ENCODE results near the gene HILPDA. TPM values are rescaled to one million over a fixed set of nuclear protein-coding genes. Genes with fewer than 3 reads are reported as not detected.
"Not testable (repeated sequence)": the region's sequence is repeated elsewhere in the genome, so short reads cannot be mapped to it uniquely, and the experiment has no call there.

HILPDA gene
- total RNA-seq, 1 donor from 2014 or later = 24.9 TPM

DNA sequence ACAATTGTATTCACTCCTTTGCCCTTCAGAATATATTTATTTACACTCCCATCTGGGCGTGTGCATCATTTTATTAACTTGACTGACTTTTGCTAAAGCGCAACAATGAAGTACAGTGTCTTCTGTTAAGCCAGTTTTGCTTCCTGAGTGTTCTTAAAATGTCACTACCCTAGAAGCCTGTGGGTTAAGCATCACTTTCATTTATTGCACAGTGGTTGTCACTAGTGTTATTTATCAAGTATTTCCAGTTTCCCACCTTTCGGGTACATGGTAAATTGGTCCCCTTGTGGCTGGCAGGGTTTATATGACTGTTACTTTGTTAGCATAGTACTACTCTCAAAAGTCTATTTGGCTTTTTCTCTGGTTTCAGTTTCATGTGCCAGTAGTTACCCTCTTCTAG is 3.3 kb downstream of the HILPDA start:
- peaks cover 6% of the 10 kb centered on the region for H3K9me3 Mint-ChIP-seq (ENCODE audit: unreplicated experiment)
- no peak for DNase-seq
- no peak overlapping the region for H3K27ac Mint-ChIP-seq (ENCODE audit: unreplicated experiment)
- TF ChIP-seq CTCF (IDR thresholded peaks at IDR 0.05; ENCODE audit: partially characterized antibody, unreplicated experiment) = no peak
- peaks cover 21% of the 10 kb centered on the region for H3K4me1 Mint-ChIP-seq (ENCODE audit: low read depth, unreplicated experiment)
- peaks cover 2% of the 10 kb centered on the region for H3K36me3 Mint-ChIP-seq (ENCODE audit: unreplicated experiment)
- no peak overlapping the region for H3K4me3 Mint-ChIP-seq (ENCODE audit: unreplicated experiment)
- H3K27me3 Mint-ChIP-seq (ENCODE audit: unreplicated experiment) = peaks cover 2% of the 10 kb centered on the region

GRCh38 chr7:128459394-128459878 is 3.8 kb downstream of the HILPDA start:
- H3K27me3 Mint-ChIP-seq (ENCODE audit: unreplicated experiment) = no peaks in the 10 kb centered on the region
- H3K36me3 Mint-ChIP-seq (ENCODE audit: unreplicated experiment) = peaks cover 4% of the 10 kb centered on the region
- peak; percentile 78 for TF ChIP-seq CTCF (IDR thresholded peaks at IDR 0.05; ENCODE audit: partially characterized antibody, unreplicated experiment)
- H3K4me1 Mint-ChIP-seq (ENCODE audit: low read depth, unreplicated experiment) = peaks cover 18% of the 10 kb centered on the region
- peak overlapping the region; percentile 36 for H3K27ac Mint-ChIP-seq (ENCODE audit: unreplicated experiment)
- H3K9me3 Mint-ChIP-seq (ENCODE audit: unreplicated experiment) = peaks cover 4% of the 10 kb centered on the region
- DNase-seq = peak; percentile 66
- H3K4me3 Mint-ChIP-seq (ENCODE audit: unreplicated experiment) = peak overlapping the region; percentile 33

DNA sequence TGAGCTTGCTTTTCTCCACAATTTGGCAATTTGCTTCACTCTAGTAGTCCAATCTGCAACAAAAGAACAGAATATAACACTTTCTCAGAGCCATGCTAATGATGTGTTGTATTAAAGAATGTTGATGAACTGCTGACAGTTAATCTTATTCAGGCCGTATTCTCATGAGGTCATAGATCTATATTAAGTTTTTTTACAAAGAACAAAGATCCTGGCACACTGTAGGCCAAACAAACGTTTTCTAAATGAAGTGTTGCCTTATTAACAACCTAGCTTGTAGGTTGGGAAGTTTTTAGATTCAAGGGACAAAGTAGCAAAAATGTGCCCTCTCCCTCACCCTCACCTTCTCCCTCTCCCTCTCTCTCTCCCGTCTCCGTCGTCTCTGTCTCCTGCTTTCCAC is 6.8 kb downstream of the HILPDA start:
- Mint-ChIP-seq H3K9me3 (ENCODE audit: unreplicated experiment) (no peaks in the 10 kb centered on the region), H3K27ac (ENCODE audit: unreplicated experiment) (no peak overlapping the region), H3K27me3 (ENCODE audit: unreplicated experiment) (no peaks in the 10 kb centered on the region), H3K4me3 (ENCODE audit: unreplicated experiment) (no peak overlapping the region), H3K4me1 (ENCODE audit: low read depth, unreplicated experiment) (peaks cover 12% of the 10 kb centered on the region), H3K36me3 (ENCODE audit: unreplicated experiment) (peaks cover 4% of the 10 kb centered on the region)
- TF ChIP-seq CTCF (IDR thresholded peaks at IDR 0.05; ENCODE audit: partially characterized antibody, unreplicated experiment) = no peak
- DNase-seq = no peak

GRCh38 chr7:128463345-128463744 is 7.7 kb downstream of the HILPDA start:
- not testable (repeated sequence) for H3K9me3 Mint-ChIP-seq (ENCODE audit: unreplicated experiment); H3K4me3 Mint-ChIP-seq (ENCODE audit: unreplicated experiment); H3K27ac Mint-ChIP-seq (ENCODE audit: unreplicated experiment); H3K36me3 Mint-ChIP-seq (ENCODE audit: unreplicated experiment); H3K27me3 Mint-ChIP-seq (ENCODE audit: unreplicated experiment); DNase-seq; H3K4me1 Mint-ChIP-seq (ENCODE audit: low read depth, unreplicated experiment)

- not testable (repeated sequence) for H3K36me3 Mint-ChIP-seq (ENCODE audit: unreplicated experiment); DNase-seq; H3K9me3 Mint-ChIP-seq (ENCODE audit: unreplicated experiment); H3K27me3 Mint-ChIP-seq (ENCODE audit: unreplicated experiment); H3K4me1 Mint-ChIP-seq (ENCODE audit: low read depth, unreplicated experiment)
- Mint-ChIP-seq H3K4me3 (ENCODE audit: unreplicated experiment) (peak overlapping the region; percentile 49), H3K27ac (ENCODE audit: unreplicated experiment) (peak overlapping the region; percentile 91)
These were observed 8.3 kb downstream of the HILPDA start for GRCh38 chr7:128463933-128464332.

DNA sequence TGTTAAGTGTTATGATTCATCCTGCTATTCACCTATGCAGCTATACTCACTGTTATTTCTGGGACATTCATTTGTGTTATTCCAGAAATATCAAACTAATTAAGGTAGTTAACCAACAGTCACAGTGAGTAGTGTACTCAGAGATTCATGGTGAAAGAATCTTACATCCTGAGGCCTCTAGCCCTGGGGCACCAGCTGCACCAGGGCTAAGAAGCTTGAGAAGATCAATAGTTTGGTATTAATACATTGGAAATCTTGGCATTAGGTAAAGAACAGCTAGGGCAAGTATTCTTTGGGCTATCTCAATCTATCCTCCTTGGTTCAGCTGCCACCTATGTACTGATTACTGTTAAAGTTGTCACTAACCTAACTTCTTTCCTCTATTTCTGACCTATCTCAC is 11.2 kb downstream of the HILPDA start:
- not testable (repeated sequence) for H3K27ac Mint-ChIP-seq (ENCODE audit: unreplicated experiment); H3K4me3 Mint-ChIP-seq (ENCODE audit: unreplicated experiment); H3K9me3 Mint-ChIP-seq (ENCODE audit: unreplicated experiment); DNase-seq; H3K4me1 Mint-ChIP-seq (ENCODE audit: low read depth, unreplicated experiment); H3K36me3 Mint-ChIP-seq (ENCODE audit: unreplicated experiment); H3K27me3 Mint-ChIP-seq (ENCODE audit: unreplicated experiment)
